ENCODE data around the gene SERPINA9. TPM values are rescaled to one million over a fixed set of nuclear protein-coding genes. Genes with fewer than 3 reads are reported as not detected.

The SERPINA9 gene
- total RNA-seq, 1 donor from 2014 or later, result not detected

DNA sequence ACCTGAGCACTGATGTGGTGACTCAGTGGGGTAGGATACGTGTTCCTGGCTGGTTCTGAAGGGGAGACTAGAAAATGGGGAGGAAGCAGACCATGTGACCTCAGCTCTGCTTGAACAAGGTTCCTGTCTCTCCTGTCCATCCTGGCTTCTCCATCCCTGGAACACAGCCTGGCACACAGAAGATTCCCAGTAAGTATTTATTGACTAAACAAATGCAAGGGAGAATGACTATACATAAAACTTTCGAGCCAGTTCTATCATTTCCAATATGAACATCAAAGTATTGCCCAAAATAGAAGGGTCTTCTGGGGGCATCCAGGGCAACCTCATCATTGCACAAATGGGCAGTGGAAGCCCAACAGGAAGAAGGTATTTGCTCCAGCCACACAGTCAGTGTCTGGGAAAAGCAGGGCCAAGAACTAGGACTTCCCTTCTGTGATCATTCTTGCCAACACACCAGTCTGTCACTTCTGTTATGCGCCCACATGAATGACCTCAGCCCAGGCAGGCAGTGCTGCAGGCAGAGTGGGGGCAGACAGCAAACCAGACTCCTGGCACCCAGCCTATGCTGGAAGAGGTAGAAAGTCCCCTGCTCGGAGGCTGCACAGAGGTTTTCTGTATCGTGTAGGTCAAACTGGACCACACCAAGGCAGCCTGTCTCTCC lies 5.6 kb upstream of the SERPINA9 start:
- Mint-ChIP-seq H3K4me1 (ENCODE audit: unreplicated experiment) (peaks cover 11% of the 10 kb centered on the region), H3K9me3 (peaks cover 7% of the 10 kb centered on the region), H3K36me3 (peaks cover 5% of the 10 kb centered on the region), H3K27ac (no peak overlapping the region), H3K27me3 (peaks cover 13% of the 10 kb centered on the region), H3K4me3 (no peak overlapping the region)
- no peak for DNase-seq (ENCODE audit: extremely low spot score, unreplicated experiment)
- TF ChIP-seq, protein P1, sequence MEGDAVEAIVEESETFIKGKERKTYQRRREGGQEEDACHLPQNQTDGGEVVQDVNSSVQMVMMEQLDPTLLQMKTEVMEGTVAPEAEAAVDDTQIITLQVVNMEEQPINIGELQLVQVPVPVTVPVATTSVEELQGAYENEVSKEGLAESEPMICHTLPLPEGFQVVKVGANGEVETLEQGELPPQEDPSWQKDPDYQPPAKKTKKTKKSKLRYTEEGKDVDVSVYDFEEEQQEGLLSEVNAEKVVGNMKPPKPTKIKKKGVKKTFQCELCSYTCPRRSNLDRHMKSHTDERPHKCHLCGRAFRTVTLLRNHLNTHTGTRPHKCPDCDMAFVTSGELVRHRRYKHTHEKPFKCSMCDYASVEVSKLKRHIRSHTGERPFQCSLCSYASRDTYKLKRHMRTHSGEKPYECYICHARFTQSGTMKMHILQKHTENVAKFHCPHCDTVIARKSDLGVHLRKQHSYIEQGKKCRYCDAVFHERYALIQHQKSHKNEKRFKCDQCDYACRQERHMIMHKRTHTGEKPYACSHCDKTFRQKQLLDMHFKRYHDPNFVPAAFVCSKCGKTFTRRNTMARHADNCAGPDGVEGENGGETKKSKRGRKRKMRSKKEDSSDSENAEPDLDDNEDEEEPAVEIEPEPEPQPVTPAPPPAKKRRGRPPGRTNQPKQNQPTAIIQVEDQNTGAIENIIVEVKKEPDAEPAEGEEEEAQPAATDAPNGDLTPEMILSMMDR (conservative IDR thresholded peaks at IDR 0.05), result no peak

GRCh38 chr14:94480809-94481208 lies 4.8 kb upstream of the SERPINA9 start:
- peaks cover 7% of the 10 kb centered on the region for H3K9me3 Mint-ChIP-seq
- H3K27ac Mint-ChIP-seq, result no peak overlapping the region
- H3K4me3 Mint-ChIP-seq, result no peak overlapping the region
- peaks cover 6% of the 10 kb centered on the region for H3K27me3 Mint-ChIP-seq
- TF ChIP-seq, protein P1 (conservative IDR thresholded peaks at IDR 0.05), result no peak
- H3K4me1 Mint-ChIP-seq (ENCODE audit: unreplicated experiment), result peaks cover 3% of the 10 kb centered on the region
- no peak for DNase-seq (ENCODE audit: extremely low spot score, unreplicated experiment)
- H3K36me3 Mint-ChIP-seq, result peaks cover 5% of the 10 kb centered on the region

GRCh38 chr14:94478420-94478819 lies 2.4 kb upstream of the SERPINA9 start:
- Mint-ChIP-seq H3K36me3 (peaks cover 5% of the 10 kb centered on the region), H3K4me1 (ENCODE audit: unreplicated experiment) (peaks cover 3% of the 10 kb centered on the region), H3K27me3 (no peaks in the 10 kb centered on the region), H3K9me3 (peaks cover 7% of the 10 kb centered on the region), H3K4me3 (no peak overlapping the region), H3K27ac (no peak overlapping the region)
- TF ChIP-seq, protein P1 (conservative IDR thresholded peaks at IDR 0.05), result no peak
- DNase-seq (ENCODE audit: extremely low spot score, unreplicated experiment), result no peak

- no peak for DNase-seq (ENCODE audit: extremely low spot score, unreplicated experiment)
- Mint-ChIP-seq H3K4me3 (no peak overlapping the region), H3K27ac (no peak overlapping the region), H3K9me3 (peaks cover 7% of the 10 kb centered on the region), H3K4me1 (ENCODE audit: unreplicated experiment) (no peaks in the 10 kb centered on the region), H3K36me3 (peaks cover 5% of the 10 kb centered on the region), H3K27me3 (peaks cover 7% of the 10 kb centered on the region)
- TF ChIP-seq, protein P1 (conservative IDR thresholded peaks at IDR 0.05), result no peak
Measured at GRCh38 chr14:94474581-94475031, 1.4 kb downstream of the SERPINA9 start.

- Mint-ChIP-seq H3K27ac (no peak overlapping the region), H3K36me3 (peaks cover 2% of the 10 kb centered on the region), H3K9me3 (peaks cover 4% of the 10 kb centered on the region), H3K4me3 (no peak overlapping the region), H3K4me1 (ENCODE audit: unreplicated experiment) (no peaks in the 10 kb centered on the region), H3K27me3 (peaks cover 9% of the 10 kb centered on the region)
- DNase-seq (ENCODE audit: extremely low spot score, unreplicated experiment), result no peak
- TF ChIP-seq, protein P1 (conservative IDR thresholded peaks at IDR 0.05), result no peak
Measured at GRCh38 chr14:94473666-94474410, 2.2 kb downstream of the SERPINA9 start.
